ENCODE data around the gene ZNF628.

Gene ZNF628

DNA sequence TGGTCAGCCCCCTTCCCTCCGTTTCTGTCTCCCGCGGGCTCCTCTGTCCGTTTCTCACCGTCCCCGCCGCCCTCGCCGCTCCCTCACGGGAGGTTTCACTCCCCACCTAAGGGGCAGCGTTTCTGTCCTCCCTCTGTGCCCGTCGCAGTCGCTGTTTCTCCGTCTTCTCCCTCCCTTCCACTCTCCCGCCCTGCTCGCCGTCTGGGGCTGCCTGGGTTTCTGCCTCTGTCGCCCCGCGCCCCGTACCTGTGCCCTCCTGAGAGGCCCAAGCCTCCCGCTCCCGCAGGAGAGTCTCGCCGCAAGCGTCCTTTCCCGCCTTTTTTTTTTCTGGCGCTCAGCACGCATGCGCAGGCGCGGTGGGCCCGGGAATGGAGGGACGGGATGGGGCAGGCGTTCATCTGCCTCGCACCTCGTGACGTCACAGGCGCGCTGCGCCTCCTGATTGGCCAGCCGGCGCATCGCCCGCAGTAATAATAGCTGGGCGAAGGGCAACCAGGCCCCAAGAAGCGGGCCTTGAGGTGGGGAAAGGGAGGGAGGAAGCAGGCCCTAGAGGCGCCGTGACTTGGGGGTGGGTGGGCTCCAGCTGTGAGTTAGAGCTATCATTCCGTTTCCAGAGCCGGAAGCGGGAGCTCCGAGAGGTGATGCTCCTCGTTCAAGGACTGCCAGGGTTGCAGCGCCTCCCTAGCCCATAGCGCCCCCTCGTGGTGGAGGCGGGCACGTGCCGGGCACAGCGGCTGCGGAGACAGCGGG, 27.3 kb downstream of the ZNF628 start (continued):
- TF ChIP-seq ZNF404 (tag by site-specific recombination; IDR thresholded peaks at IDR 0.05) (0 out of 2 replicates have a peak, but pooled peaks have one; percentile 18), ZNF501 (tag by site-specific recombination; IDR thresholded peaks at IDR 0.05) (no peak), ZNF610 (tag by site-specific recombination; IDR thresholded peaks at IDR 0.05; ENCODE audit: borderline replicate concordance) (peak; percentile 31; the same call in 1 of the 2 replicates), ZNF341 (tag by site-specific recombination; IDR thresholded peaks at IDR 0.05; ENCODE audit: low read depth) (0 out of 2 replicates have a peak, but pooled peaks have one; percentile 16), REPIN1 (tag by site-specific recombination; IDR thresholded peaks at IDR 0.05; ENCODE audit: low read depth) (no peak), ZNF350 (tag by site-specific recombination; IDR thresholded peaks at IDR 0.05) (no peak), ZSCAN30 (tag by site-specific recombination; IDR thresholded peaks at IDR 0.05) (0 out of 2 replicates have a peak, but pooled peaks have one; percentile 38), ZNF664 (tag by site-specific recombination; IDR thresholded peaks at IDR 0.05) (no peak), ZNF157 (tag by site-specific recombination; IDR thresholded peaks at IDR 0.05) (no peak), ZNF843 (tag by site-specific recombination; IDR thresholded peaks at IDR 0.05) (no peak), WT1 (tag by site-specific recombination; IDR thresholded peaks at IDR 0.05) (no peak), ZSCAN23 (tag by site-specific recombination; IDR thresholded peaks at IDR 0.05) (no peak), YY2 (tag by site-specific recombination; IDR thresholded peaks at IDR 0.05) (no peak), ZNF585B (tag by site-specific recombination; IDR thresholded peaks at IDR 0.05) (no peak), ZNF670 (tag by site-specific recombination; IDR thresholded peaks at IDR 0.05; ENCODE audit: low read depth) (no peak), ZNF112 (tag by site-specific recombination; IDR thresholded peaks at IDR 0.05) (no peak), ZFHX2 (tag by site-specific recombination; conservative IDR thresholded peaks at IDR 0.05) (no peak), HOXC10 (CRISPR knock-in tag; IDR thresholded peaks at IDR 0.05) (peak; percentile 52; the same call in 1 of the 2 replicates), ZNF155 (tag by site-specific recombination; IDR thresholded peaks at IDR 0.05) (no peak), ZNF16 (tag by site-specific recombination; IDR thresholded peaks at IDR 0.05; ENCODE audit: low read depth) (no peak), HOXA7 (CRISPR knock-in tag; IDR thresholded peaks at IDR 0.05; ENCODE audit: borderline replicate concordance) (no peak), IKZF3 (tag by site-specific recombination; IDR thresholded peaks at IDR 0.05) (no peak), ZNF292 (tag by site-specific recombination; IDR thresholded peaks at IDR 0.05; ENCODE audit: borderline replicate concordance, low read depth) (no peak)

DNA sequence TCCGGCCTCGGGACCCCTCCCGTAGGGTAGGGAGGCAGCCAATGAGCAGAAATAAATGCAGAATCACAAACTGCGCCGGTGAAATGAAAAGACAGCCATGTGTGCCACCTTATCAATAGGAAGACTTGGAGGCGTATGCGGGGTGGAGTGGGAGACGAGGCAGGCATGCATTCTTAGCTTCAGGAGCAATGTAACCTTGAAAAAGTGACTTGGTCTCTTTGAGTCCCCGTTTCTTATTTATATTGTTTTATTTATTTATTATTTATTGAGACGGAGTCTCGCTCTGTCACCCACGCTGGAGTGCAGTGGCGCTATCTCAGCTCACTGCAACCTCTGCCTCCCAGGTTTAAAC, 27.8 kb downstream of the ZNF628 start:
- no peak overlapping the region for H3K4me3 ChIP-seq (ENCODE audit: low read depth, low read length)
- no peaks in the 10 kb centered on the region for H3K9me3 ChIP-seq (ENCODE audit: control insufficient read depth, insufficient read depth, low read depth, low read length)
- CTCF ChIA-PET = interaction anchor here (0.5 to 12.1 kb wide), 75 partner anchors 9 to 1070 kb away, joined by 3 to 152 read pairs (median 5); partner anchors contain the start of genes CCDC106, ISOC2, NAT14 and U2AF2
- H3K4me1 ChIP-seq (ENCODE audit: control insufficient read depth, insufficient read depth, low read length) = no peaks in the 10 kb centered on the region
- H3K27ac ChIP-seq (ENCODE audit: extremely low read depth, low read depth, low read length) = no peak overlapping the region
- no peak for TF ChIP-seq ZNF341 (tag by site-specific recombination; IDR thresholded peaks at IDR 0.05; ENCODE audit: low read depth)
- 0 out of 2 replicates have a peak, but pooled peaks have one; percentile 4 for TF ChIP-seq SP7 (tag by site-specific recombination; IDR thresholded peaks at IDR 0.05)
- no peak for TF ChIP-seq ZFHX2 (tag by site-specific recombination; conservative IDR thresholded peaks at IDR 0.05)
- no peak for TF ChIP-seq ZNF670 (tag by site-specific recombination; IDR thresholded peaks at IDR 0.05; ENCODE audit: low read depth)
- TF ChIP-seq KLF9 (tag by site-specific recombination; IDR thresholded peaks at IDR 0.05; ENCODE audit: low read depth) = no peak
- 0 out of 2 replicates have a peak, but pooled peaks have one; percentile 12 for TF ChIP-seq ZNF561 (tag by site-specific recombination; IDR thresholded peaks at IDR 0.05; ENCODE audit: borderline replicate concordance)
- TF ChIP-seq ZNF785 (tag by site-specific recombination; IDR thresholded peaks at IDR 0.05) = no peak
- H3K36me3 ChIP-seq (ENCODE audit: control insufficient read depth in 2 of 2, insufficient read depth in 1 of 2, low read length in 2 of 2) = no peaks in the 10 kb centered on the region
- POLR2A ChIA-PET = interaction anchor here (0.6 to 1.9 kb wide), 17 partner anchors 17 to 387 kb away, joined by 3 to 16 read pairs (median 5); partner anchors contain the start of genes FIZ1, ISOC2, NAT14 and PPP1R12C

All from HEK293 (cell line).